Central memory CD4-positive, alpha-beta T cell (primary cell): ENCODE data around the gene PTPRG.

Source experiments
- DNase-seq: peaks from one replicate; pipeline ENCODE4 v3.0.0; 2022

The PTPRG gene

GRCh38 chr3:61903931-61904657, 342.7 kb downstream of the PTPRG start:
- DNase-seq, result no peak

GRCh38 chr3:61907210-61907795, 345.9 kb downstream of the PTPRG start:
- no peak for DNase-seq

- DNase-seq, result no peak
Measured at GRCh38 chr3:61908382-61908781, 347.0 kb downstream of the PTPRG start.

- DNase-seq, result no peak
Measured at GRCh38 chr3:61910732-61911131, 349.4 kb downstream of the PTPRG start.

- DNase-seq, result no peak
Measured at GRCh38 chr3:61912158-61912557, 350.8 kb downstream of the PTPRG start.

GRCh38 chr3:61913701-61914100, 352.3 kb downstream of the PTPRG start:
- no peak for DNase-seq

- no peak for DNase-seq
Measured at GRCh38 chr3:61914276-61914675, 352.9 kb downstream of the PTPRG start.

GRCh38 chr3:61915296-61915695, 353.9 kb downstream of the PTPRG start:
- no peak for DNase-seq

GRCh38 chr3:61919371-61919770, 358.0 kb downstream of the PTPRG start:
- DNase-seq, result no peak

- no peak for DNase-seq
Measured at GRCh38 chr3:61922118-61922517, 360.7 kb downstream of the PTPRG start.

GRCh38 chr3:61924090-61924735, 362.8 kb downstream of the PTPRG start:
- no peak for DNase-seq

GRCh38 chr3:61924991-61925390, 363.6 kb downstream of the PTPRG start:
- DNase-seq, result no peak

GRCh38 chr3:61925721-61926120, 364.4 kb downstream of the PTPRG start:
- DNase-seq, result no peak

- no peak for DNase-seq
Measured at GRCh38 chr3:61926923-61927322, 365.6 kb downstream of the PTPRG start.

- DNase-seq, result no peak
Measured at GRCh38 chr3:61927332-61927731, 366.0 kb downstream of the PTPRG start.

- no peak for DNase-seq
Measured at GRCh38 chr3:61928039-61928438, 366.7 kb downstream of the PTPRG start.

GRCh38 chr3:61928776-61929314, 367.5 kb downstream of the PTPRG start:
- DNase-seq, result no peak

GRCh38 chr3:61929617-61930016, 368.2 kb downstream of the PTPRG start:
- DNase-seq, result no peak

GRCh38 chr3:61932499-61932898, 371.1 kb downstream of the PTPRG start:
- no peak for DNase-seq

GRCh38 chr3:61933798-61934504, 372.6 kb downstream of the PTPRG start:
- DNase-seq, result no peak

GRCh38 chr3:61934505-61934871, 373.1 kb downstream of the PTPRG start:
- DNase-seq, result no peak

GRCh38 chr3:61935814-61936213, 374.4 kb downstream of the PTPRG start:
- no peak for DNase-seq

GRCh38 chr3:61936344-61936937, 375.1 kb downstream of the PTPRG start:
- no peak for DNase-seq
